ENCODE measurements around the gene CRYZ.

DNA sequence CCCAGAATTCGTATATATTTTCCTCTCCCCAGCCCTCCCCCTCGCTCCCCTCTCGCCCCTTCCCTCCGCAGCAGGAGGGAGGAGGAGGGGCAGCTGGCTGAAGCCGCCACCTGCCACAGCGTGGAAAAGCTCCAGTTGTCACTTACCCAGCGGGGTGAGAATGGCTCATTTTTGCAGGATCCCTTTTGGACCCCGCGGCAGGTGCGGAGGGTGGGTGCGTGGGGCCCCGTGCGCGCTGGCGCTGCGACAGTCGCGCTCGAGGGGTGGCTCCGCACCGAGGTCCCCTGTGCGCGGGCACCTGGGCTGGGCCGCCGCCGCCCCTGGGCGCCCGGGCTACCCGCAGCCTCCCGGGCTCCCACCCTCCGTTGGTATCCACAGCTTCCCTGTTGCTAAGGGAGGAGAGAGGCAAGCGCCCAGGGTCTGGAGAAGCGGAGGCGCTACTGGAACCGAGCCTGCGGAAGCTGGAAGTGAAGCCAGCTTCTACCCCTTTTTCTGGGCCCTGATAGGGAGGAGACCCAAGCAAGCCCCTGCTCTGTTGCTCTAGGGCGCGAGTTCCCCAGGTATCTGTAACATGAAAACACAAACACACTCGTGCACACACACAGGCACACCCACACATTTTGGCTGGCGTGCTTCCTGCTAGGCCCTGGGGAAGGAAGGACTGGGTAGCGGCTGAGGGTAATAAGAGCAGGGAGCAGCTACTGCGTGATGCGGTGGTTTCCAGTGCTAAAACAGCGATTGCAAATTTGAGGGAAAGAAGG, 59.3 kb downstream of the CRYZ start, which contains the start of gene ERICH3:
- TF ChIP-seq HDAC2 (IDR thresholded peaks at IDR 0.05; ENCODE audit: borderline replicate concordance in 1 of 2, low read depth in 2 of 2, low read length in 2 of 2) (no peak), NANOG (IDR thresholded peaks at IDR 0.05; ENCODE audit: insufficient read depth, low read depth, low read length, poor library complexity, severe bottlenecking) (no peak), CTCF (IDR thresholded peaks at IDR 0.05; ENCODE audit: control extremely low read depth in 1 of 3, insufficient read depth in 1 of 3, low read depth in 1 of 3, low read length in 3 of 3) (no peak), ZNF274 (IDR thresholded peaks at IDR 0.05; ENCODE audit: borderline replicate concordance, extremely low read depth, low read length) (no peak), ASH2L (IDR thresholded peaks at IDR 0.05; ENCODE audit: low read length) (peak; percentile 46), EP300 (IDR thresholded peaks at IDR 0.05; ENCODE audit: borderline replicate concordance in 1 of 2, low read depth in 2 of 2, low read length in 2 of 2) (no peak), MAFK (IDR thresholded peaks at IDR 0.05; ENCODE audit: low read depth, low read length) (no peak)
